ENCODE measurements around the gene NLK.
"Not testable (repeated sequence)": the region's sequence is repeated elsewhere in the genome, so short reads cannot be mapped to it uniquely, and the experiment has no call there.

The NLK gene

DNA sequence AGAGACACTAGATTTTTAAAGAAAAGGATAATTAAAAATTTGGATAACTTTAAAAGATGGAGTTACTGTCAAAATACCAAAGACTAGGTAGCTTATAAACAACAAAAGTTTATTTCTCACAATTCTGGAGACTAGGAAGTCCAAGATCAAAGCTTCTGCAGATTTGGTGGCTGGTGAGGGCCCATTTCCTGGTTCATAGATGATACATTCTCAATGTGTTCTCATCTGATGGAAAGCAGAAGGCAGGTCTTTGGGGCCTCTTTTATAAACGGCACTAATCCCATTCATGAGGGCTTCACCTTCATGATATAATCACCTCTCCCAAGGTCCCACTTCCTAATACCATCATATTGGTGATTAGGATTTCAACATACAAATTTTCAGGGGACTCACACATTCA lies 33.7 kb downstream of the NLK start:
- DNase-seq, result no peak

DNA sequence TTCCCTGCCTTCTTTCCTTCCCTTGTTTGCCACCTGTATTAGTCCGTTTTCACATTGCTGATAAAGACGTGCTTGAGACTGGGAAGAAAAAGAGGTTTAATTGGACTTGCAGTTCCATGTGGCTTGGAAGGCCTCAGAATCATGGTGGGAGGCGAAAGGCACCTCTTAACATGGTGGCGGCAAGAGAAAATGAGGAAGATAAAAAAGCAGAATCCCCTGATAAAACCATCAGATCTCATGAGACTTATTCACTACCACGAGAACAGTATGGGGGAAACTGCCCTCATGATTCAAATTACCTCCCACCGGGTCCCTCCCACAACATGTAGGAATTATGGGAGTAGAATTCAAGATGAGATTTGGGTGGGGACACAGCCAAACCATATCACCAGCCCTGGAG lies 34.7 kb downstream of the NLK start:
- not testable (repeated sequence) for DNase-seq

DNA sequence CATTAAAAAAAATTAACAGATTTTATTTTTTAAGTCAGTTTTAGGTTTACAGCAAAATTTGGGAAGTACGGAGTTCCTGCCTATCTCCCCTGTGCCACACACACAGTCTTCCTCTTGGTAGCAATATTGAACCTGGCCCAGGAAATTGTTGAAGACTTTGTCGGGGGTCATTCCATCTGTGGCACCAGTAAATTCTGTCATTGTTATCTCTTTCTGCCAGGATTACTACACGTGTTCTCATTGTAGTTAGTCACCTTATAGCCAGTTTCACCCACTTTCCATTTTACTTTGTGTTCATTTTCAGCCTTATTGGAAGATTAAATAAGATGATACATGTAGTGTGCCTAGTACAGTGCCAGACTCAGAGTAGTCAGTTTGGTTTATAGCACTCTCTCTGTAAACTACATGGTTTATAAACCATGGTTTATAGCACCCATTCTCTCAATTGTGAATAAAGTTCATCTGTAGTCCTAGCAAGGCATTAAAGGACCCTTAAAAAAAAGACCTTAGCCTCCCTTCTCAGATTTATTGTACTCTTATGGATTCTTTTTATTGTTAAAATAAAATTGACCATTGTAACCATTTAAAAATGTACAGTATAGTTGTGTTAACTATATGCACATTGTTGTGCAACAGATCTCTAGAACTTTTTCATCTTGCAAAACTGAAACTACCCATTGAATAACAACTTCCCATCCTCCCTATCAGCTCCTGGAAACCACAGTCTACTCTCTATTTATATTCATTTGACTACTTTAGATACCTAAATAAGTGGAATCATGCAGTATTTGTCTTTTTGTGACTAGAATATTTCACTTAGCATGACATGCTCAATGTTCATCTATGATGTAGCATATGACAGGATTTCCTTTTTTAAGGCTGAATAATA lies 36.1 kb downstream of the NLK start:
- DNase-seq, result no peak

DNA sequence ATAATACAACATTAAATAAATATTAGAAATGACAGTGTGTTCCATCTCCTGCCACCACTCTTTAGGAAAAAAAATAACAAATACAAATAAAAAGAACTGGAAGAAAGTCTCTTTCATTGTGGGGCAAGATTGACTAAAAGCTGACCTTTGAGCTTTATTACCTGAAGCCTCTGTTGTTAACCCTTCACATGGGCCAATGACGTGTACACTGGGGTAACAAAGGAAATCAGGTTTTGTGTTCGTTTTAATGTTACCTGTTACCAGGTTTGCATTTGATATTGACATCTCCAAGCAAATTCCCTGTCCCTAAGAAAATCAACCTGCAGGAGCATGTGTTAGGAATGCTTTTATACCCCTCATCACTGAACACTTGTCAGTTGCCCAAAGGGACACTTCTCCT lies 39.0 kb downstream of the NLK start:
- DNase-seq, result no peak

DNA sequence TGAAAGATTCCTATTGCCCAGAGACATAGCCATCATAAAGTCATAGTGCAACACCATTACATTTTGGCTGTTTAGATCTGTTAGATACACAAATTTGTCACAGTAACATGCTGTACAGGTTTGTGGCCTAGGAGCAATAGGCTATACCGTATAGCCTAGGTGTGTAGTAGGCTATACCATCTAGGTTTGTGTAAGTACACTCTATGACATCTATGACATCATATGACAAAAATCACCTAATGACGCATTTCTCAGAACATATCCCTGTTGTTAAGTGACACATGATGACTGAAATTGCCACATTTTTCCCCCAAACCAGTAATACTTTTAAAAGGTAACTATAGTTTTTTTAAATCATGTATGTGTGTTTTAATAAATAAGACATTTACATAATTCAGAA lies 43.3 kb downstream of the NLK start:
- no peak for DNase-seq

DNA sequence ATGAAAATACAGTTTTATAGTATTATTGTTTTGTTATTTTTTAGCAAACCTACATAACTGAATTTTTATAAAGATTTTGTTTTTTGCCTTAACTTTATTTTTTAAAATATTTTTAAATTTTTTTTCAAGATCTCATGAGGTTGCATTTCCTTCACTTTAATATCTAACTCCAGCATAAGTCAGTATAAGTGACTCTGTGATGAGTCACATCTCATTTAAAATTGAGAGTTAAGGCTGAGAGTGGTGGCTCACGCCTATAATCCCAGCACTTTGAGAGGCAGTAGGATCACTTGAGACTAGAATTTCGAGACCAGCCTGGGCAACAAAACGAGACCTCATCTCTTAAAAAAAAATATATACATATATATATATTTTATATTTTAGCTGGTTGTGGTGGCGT lies 44.0 kb downstream of the NLK start:
- no peak for DNase-seq

DNA sequence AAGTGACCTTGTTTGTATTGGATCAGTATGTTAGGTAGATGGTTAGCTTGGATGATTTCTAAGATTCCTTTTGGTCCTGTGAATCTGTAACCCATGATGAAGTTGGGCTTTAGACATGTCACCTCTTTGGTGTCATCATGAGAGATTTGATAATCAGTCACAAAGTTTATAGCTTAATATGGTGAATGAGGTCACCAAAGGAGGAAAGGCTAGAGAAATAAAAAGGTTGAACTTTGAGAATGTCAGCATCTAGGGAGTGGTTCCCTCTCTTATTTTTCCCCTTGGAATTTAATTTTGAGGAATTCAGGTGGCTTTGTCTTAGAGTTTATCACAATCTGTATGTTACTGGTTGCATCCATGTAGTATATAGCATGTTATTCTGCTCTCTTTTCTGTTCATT lies 45.3 kb downstream of the NLK start:
- DNase-seq, result no peak

DNA sequence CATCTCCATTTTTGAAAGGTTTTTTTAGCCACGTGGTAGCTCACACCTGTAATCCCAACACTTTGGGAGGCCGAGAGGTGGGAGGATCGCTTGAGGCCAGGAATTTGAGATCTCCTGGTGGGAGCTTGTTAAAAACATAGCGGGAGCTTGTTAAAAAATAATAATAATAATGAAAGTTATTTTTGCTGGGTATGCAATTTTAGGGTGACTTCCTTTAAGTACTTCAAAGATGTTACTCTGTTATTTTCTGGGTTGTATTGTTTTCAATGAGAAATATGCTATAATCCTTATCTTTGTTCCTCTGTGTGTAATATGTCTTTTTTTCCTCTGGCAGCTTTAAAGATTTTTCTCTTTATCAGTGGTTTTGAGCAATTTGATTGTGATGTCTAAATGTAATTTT lies 48.1 kb downstream of the NLK start:
- DNase-seq, result no peak

DNA sequence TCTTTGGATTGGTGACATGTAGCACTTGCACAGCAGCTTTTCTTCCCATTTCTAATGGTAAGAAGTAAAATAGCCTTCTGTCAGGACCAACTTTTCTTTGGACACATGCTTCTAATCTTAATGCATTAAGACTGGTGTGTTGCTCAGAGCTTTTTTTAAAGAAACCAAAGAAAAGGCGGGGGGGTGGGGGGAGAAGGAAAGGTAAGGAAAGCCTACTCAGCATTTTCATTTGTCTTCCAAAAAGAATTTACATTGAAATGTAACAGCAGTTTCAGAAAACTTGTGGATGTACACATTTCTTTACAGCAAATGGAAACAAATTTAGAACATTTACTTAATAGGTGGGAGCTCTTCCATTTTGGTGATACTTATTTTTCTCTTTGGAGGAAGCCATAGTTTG lies 49.6 kb downstream of the NLK start:
- DNase-seq, result no peak

DNA sequence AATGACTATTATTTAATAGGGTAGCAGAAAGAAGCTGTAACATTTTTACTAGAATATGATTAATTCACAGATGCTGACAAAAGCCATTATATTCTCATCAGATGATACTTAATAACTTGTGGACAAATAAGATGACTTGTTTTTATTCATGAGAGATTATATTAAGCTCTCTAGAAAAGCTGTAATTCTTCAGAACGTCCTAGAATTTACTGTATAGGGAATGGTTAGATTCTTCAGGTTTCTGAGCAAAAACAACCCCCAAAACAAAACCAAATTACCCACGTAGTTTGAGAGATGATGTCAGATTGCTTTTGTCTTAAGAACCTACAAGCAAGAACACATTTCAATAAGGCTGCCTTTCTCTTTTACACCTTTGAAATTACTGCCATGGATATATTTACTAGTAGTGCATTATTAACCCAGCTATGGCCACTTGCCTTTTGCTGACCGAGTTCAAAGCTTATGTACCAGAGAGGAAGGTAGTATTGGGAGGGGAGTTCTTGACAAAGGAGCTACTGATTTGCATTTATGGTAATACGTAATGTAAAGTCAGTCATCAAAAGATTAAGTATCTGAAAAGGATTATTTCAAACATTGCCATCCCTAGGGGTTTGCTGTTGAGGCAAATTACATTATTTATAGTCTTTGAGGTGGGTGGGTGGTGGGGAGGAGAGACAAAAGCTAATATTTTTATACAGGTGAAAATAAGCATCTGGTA lies 51.7 kb downstream of the NLK start:
- DNase-seq, result no peak

DNA sequence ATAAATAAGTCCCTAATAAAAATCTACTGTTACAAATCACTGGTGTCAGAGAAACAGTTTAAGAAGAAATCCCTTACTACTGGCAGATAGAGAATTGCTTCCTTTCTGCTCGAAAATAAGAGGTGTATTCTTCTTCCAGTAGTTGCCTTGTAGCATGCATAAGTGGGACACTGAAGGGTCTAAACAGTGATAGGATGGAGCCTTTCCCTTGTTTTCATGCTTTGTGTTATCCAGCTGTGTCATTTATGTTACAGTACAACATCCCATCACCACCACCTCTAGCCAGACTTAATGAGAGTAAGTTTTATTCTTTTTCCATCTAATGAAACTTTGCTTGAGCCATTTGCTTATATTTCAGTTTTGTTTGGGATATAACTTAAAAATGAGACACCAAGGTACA lies 54.3 kb downstream of the NLK start:
- no peak for DNase-seq

DNA sequence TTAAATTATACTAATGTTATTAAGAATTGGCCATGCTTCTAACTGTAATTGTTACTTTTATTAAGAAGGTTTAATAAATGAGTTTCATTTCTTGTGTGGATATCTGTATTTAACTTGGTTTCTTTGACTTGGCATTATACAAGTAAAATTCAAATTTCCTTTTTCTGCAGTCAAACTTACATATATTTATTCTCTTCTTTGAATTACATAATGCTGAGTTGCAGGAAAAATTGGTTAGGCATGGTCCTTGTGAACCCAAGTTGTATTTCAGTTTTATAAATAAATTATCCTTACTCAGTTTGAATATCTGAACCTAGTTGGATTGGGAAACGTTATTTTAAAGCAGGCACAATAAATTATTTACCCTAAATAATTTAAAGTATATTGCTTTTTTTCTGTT lies 54.8 kb downstream of the NLK start:
- DNase-seq, result no peak

DNA sequence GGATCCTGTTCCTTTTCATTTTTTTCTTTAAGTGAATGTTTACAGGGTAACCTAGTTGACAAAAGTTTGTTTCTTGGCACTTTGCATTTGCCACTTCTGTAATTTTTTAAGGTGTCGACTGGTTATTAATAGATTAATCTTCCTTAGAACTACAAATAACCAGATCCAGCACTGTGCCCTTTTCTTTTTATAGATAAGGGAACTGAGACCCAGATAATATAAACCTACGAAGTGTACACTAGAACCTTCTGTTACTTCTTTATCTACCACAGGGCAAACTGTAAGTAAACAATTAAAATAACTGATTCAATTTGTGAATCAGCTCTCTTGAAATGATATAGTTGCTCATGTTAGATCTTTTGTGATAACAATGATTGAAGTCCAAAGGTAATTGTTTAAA lies 55.4 kb downstream of the NLK start:
- DNase-seq, result no peak

DNA sequence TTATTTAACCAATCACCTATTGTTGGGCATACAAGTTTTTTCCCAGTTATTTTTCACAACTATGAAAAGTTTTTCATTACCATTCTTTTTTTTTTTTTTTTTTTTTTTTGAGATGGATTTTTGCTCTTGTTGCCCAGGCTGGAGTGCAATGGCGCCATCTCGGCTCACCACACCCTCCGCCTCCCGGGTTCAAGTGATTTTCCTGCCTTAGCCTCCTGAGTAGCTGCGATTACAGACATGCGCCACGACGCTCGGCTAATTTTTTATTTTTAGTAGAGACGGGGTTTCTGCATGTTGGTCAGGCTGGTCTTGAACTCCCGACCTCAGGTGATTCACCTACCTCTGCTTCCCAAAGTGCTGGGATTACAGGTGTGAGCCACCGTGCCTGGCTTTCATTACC lies 56.1 kb downstream of the NLK start:
- not testable (repeated sequence) for DNase-seq

DNA sequence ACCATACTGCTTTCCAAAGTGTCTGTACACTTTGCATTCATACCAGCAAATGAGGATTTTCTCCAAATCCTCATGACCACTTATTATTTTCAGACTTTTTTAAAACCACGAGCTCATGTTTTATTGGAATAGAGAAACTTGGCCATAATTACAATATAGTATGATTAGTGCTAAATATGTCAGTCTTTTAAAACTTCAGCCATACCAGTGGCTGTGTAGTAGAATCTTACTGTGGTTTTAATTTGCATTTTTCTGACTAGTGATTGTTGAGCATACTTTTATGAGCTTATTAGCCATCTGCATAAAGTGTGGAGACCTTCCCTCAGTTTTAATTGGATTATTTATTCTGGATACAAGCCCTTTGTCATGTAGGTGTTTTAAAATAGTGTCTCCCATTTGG lies 57.8 kb downstream of the NLK start:
- DNase-seq, result no peak

DNA sequence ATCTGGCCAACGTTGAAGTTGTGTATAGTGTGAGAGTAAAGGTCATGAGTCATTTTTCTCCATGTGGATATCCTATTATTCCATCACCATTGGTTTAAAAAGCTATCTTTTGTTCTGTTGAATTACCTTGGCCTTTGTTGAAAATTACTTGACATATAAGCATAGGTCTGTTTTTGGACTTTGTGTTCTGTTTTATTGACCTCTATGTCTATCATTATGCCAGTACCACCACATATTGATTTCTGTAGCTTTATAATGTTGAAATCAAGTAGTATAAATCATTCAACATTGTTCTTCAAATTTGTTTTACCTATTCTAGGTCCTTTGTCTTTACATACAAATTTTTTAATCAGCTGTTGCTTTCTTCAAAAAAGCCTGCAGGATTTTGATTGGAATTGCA lies 58.5 kb downstream of the NLK start:
- no peak for DNase-seq

DNA sequence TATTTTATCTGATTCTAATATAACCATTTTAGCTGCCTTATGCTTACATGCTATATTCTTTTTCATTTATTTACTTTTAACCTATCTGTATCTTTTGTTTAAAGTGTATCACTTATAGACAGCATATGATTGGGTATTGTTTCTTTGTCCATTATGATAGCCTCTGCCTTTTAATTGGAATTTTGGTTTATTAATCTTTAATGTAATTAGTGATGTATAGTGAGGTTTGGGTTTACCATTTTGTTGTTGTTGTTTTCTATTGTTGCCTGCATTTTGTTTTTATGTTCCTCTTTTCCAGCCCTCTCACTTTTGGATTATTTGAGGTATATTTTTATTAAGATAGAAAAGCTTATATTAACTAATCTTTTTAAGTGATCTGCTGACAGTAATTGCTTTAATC lies 59.4 kb downstream of the NLK start:
- DNase-seq, result no peak

DNA sequence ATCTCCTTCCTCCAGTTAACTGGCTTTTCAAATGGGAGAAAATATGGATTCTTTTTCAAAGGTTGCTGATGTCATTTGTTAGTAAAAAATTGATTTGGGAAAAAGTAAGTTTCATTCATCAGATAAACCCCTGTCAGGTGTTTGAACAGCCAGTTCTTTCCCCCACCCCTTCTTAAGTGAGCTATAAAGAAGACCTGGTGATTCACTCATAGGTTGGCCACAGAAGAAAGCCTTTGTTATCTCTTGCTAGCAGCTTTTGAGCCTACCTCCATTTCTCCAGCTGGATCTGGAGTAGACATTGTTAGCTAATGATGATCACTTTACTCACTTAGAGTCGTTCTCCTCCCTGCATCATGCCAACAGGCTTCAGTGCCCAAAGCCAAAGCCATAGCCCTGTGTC lies 63.0 kb downstream of the NLK start:
- peak in 1 of 3 experiments; percentile 8 for DNase-seq

DNA sequence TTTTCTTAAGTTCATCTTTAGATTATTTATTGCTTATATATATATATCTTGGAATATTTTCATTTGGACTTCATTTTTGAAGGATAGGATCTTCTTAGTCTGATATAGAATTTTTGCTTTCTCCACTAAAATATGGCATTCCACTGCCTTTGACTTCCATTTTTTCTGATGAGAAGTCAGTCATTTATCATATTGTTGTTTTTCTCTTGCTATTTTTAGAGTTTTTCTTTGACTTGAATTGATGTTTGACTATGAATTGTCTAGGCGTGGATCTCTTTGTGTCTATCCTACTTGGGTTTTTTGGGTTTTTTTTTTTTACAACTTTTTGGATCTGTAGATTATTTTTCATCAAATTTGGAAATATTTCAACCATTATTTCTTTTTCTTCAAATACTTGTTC lies 67.7 kb downstream of the NLK start:
- no peak for DNase-seq

DNA sequence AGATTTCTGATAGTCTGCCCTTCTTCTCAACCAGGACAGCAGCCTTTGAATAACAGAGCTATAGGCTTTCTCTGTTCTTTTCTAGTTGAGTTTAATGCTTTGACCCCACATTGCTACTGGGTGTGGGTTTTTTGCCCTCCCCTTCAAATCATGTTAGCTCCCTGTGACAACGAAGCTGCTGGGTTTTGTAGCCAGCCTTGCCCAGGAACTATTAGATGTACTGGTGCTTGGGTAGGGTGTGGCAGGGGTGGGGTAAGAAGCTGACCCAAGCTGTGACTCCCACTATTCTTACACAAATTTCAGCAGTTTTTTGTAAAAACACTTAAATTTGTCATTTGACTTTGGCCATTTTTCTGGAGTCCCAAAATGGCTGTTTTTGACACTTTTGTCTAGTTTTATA lies 69.7 kb downstream of the NLK start:
- no peak for DNase-seq

DNA sequence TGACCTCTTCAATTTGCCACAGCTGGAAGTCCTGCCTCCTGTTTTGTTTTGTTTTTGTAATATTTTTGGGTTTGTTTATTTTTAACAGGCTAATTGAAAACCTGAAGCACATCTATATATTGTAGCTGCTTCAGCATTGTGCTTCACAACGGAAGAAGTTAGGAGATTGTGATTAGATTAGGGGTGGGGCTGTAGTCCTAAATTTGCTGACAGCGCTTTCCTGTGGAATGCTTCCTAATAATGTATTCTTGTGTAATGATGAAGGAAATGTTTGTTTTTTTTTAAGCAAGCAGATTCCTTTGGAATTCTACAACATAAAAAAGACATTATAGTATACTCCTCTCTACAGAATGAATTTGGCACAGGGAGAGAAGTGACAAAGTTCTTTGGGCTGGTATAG lies 70.1 kb downstream of the NLK start:
- no peak for DNase-seq

DNA sequence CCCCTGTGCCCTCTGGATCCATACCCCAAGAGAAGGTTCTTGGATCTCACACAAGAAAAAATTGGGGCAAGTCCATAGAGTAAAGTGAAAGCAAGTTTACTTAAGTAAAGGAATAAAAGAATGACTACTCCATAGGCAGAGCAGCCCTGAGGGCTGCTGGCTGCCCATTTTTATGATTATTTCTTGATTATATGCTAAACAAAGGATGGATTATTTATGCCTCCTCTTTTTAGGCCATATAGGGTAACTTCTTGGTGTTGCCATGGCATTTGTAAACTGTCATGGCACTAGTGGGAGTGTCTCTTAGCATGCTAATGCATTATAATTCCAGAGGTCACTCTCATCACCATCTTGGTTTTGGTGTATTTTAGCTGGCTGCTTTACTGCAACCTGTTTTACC lies 70.8 kb downstream of the NLK start:
- DNase-seq, result no peak

DNA sequence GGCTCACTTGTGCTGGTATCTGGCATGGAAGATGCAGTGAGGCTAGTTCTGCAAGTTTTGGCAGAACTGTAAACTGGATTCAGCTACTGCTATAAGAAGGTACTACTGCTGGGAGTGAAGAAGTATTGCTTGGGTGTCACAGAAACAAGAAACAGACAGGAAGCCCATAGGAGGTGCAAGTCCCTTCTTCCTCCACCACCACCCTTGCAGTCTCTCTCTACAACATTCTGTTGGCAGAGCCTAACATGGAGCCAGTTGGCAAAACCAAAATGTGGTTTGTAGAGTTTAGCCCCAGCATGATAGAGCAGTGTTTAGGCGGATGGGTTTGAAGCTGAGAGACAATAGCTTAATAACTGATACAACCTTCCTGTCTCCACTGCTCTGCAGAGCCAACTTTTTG lies 72.6 kb downstream of the NLK start:
- no peak for DNase-seq

DNA sequence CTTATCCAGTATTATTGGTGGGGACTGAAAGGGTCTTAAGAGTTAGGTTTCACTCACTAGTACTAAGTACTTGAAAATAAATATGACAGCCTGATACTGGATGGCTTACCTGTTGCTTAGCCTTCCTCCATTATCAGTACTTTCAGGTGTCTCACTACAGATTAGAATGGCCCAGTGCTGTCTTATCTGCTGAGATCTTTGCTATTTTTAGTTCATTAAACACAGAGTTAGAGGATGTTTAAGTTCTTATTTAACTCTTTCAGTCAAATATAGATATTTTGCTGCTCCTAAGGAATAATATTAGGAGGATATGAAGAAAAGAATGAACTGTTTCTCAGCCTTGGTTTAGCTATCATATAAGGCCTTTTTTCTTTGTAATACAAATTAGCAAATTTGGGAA lies 74.8 kb downstream of the NLK start:
- no peak for DNase-seq

DNA sequence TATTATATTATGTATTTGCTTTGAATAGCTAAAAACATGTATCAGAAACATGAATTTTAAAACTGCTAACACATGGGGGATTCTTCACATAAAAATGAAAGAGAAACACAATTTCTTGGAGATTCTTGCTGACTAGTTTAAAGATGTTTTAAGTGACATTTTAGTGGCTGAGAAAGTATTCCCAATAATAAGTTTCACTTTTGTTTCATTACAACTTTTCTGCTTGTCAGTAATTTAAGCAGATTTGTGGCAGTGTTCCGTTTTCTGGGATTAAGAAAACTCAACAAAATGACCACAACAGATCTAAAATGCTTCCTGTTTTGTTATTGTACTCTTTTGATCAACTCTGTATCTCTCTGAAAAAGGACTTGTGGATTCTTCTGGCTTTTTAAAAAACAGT lies 75.9 kb downstream of the NLK start:
- DNase-seq, result no peak

Measured in NCI-H1417 (cell line).